Stimulated activated CD8-positive, alpha-beta memory T cell treated with anti-CD3 and anti-CD28 coated beads, Interleukin-12 subunit alpha, Interleukin-12 subunit beta, amount 100 ng/mL, for 1 hour (primary cell): ENCODE data around the gene PIP4K2A.
"Not testable (repeated sequence)": the region's sequence is repeated elsewhere in the genome, so short reads cannot be mapped to it uniquely, and the experiment has no call there.

ENCODE experiments used
- DNase-seq: peaks from one replicate; pipeline ENCODE4 v3.0.0-alpha.2; 2020; ENCODE audit warnings: low read depth

Gene PIP4K2A

DNA sequence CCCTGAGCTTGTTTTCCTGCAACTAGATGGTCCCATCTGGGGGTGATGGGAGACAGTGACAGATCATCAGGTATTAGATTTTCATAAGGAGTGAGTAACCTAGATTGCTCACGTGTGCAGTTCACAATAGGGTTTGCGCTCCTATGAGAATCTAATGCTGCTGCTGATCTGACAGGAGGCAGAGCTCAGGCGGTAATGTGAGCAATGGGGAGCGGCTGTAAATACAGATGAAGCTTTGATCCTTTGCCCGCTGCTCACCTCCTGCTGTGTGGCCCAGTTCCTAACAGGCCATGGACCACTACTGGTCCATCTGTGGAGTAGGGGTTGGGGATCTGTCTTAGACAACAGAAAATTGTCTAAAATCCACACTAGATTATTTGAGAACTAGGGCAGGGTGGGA, 22.3 kb downstream of the PIP4K2A start:
- not testable (repeated sequence) for DNase-seq

DNA sequence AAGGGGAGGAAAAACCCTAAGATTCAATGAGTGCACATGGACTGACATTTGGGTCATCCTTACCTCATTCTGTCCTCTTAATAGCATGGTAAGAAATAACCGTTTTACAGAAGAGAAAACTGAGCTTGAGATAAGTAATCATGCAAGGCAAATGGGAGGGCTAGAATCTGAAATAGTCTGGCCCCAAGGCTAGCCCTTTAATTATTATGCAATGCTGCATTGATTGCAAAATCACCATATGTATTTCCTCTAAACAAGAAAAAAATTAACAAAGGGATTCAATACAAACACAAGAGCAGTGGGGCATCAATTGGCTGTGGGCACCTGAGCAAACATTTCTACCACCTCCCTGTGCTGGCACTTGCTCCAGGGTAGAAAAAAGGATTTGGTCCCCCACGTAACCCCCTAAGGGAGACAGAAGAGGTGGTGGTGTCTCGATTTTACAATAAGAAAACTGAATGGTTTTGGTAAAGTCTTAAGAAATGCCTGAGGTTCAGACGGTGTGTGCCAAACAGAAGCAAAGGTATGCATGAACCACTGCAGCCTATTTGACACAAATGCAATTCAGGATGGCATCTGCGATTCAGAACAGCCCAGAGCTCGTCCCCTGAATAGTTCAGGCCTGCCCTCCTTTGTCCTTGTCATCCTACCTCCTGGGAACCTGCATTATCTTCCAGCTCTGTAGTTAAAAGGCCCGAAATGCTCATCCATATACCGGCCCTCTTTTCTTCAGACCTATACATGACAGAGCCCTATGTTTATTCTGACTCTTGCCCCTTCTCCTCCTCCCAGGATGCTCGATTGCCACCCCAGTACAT, 23.6 kb downstream of the PIP4K2A start:
- no peak for DNase-seq

DNA sequence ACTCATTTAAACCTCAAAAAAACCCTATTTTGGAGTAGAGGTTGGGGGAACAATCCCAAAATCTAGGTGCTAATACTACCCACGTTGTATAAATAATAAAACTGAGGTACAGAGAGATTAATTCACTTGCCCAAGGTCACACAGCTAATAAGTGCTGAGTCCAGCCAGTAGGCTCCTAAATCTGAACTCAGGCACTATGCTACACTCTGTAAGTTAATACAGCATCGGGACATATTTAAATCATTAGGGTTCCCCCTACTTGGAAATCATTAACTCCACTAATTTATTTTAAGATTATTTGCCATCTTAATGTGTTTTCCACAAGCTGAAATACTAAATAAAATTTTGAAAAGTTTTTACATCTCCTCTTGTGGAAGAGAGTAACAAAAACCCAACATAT, 24.2 kb downstream of the PIP4K2A start:
- DNase-seq = no peak

- no peak for DNase-seq
Observed at GRCh38 chr10:22686347-22686746, 28.0 kb downstream of the PIP4K2A start.

GRCh38 chr10:22685926-22686325, 28.5 kb downstream of the PIP4K2A start:
- no peak for DNase-seq

DNA sequence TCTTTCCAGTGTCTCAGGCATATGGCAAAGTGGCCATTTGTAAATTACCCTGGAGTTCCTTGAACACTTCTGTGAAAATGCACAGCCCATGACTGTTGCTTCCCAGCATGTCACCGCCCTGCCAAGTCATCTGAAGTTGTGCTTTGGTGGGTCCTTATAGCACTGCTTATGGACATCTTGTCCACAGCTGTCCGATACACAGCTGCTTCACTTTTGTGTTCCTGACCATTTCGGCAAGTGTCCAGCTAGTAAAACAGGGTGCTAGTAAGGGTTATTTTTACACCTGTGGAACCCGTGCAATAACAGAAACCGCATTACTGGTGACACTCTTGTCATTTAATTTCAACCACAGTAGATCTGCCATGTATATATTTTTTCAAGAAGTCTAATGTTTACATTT, 29.7 kb downstream of the PIP4K2A start:
- DNase-seq = no peak

DNA sequence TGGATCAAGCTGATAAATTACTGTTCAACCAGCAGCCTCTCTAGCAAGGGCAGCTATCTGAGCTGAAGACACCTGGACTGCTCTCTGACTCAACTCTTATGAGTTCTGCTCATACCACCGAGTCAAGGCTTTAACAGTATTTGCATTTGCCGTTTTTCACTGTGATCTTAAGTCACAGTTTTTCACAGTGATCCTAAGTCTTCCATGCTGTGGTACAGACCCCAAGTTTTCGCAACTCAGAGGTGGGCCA, 31.3 kb downstream of the PIP4K2A start:
- DNase-seq = no peak

- DNase-seq = peak; percentile 33
Observed at GRCh38 chr10:22682237-22683139, 31.9 kb downstream of the PIP4K2A start.

DNA sequence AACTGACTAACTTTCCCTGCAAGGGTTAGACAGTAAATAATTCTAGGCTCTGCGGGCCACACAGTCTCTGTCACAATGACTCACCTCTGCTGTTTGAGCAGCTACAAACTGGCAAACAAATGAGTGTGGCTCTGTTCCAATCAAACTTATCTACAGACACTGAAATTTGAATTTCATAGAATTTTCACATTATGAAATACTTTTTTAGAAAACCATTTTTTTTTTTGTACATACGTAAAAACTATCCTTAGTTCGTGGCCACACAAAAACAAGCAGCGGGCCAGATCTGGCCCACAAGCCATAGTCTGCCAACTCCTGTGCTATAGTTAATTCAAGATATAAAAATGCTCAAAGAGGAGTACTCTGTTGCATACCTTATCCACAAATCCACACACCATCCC, 32.6 kb downstream of the PIP4K2A start:
- DNase-seq = peak; percentile 39

- DNase-seq = no peak
Observed at GRCh38 chr10:22681301-22681700, 33.1 kb downstream of the PIP4K2A start.

DNA sequence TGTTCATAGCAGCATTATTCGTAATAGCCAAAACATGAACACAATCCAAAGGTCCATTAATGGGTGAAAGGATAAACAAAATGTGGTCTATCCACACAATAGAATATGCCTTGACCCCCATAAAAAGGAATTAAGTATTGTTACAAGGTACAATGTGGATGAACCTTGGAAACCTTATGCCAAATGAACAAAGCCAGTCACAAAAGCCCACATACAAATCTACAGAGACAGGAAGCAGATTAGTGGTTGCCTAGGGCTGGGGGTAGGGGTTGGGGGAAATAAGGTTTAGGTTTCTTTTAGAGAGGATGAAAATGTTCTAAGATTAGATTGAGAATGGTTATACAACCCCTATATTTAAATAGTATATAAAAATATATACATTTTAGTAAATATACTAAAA, 34.8 kb downstream of the PIP4K2A start:
- no peak for DNase-seq

GRCh38 chr10:22677333-22677732, 37.0 kb downstream of the PIP4K2A start:
- no peak for DNase-seq

GRCh38 chr10:22676435-22676834, 37.9 kb downstream of the PIP4K2A start:
- DNase-seq = no peak

DNA sequence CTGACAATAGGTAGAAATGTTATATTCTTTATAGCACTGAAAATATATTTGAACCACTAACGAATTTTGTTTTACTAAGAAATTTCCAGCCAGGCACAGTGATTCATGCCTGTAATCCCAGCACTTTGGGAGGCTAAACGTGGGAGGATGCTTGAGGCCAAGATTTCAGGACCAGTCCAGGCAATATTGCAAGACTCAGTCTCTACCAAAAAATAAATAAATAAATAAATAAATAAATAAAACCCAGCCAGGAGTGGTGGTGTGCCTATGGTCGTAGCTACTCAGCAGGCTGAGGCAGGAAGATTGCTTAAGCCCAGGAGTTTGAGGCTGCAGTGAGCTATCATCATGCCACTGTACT, 39.8 kb downstream of the PIP4K2A start:
- no peak for DNase-seq

GRCh38 chr10:22673785-22674572, 40.4 kb downstream of the PIP4K2A start:
- DNase-seq = no peak

- no peak for DNase-seq
Observed at GRCh38 chr10:22673091-22673392, 41.3 kb downstream of the PIP4K2A start.

DNA sequence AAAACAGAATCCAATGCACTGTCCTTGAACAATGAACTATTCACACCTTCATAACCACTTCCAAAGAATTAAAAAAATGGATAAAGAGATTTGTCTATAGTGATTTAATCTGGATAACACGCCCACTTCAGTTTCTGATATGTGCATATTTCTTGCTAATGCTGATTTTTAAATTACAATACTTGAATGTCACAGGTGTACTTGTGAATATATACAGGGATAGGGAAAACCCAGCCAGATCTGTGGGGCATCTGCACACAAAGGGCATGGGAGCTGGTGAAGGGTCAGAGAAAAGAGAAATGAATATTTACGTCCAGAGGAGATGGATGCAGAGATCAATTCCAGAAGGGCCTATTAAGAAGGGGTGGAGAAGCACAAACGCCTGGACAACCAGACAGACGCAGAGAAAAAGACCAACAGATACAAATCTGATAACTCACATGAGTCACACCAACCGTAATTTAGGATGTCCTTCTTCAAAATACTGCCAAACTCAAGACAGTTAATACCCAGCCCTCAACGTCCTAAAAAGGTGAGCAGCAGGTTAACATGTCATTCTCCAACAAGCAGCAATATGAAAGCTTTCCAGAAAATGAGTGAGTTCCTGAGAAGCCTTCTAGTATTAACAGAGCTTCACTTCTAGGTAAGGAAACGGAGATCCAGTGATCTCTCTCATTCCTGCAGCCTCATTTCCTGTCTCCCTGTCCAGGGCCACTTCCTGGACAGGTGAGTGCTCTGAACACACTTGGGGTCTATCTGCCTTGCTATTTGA, 41.9 kb downstream of the PIP4K2A start:
- DNase-seq = no peak

DNA sequence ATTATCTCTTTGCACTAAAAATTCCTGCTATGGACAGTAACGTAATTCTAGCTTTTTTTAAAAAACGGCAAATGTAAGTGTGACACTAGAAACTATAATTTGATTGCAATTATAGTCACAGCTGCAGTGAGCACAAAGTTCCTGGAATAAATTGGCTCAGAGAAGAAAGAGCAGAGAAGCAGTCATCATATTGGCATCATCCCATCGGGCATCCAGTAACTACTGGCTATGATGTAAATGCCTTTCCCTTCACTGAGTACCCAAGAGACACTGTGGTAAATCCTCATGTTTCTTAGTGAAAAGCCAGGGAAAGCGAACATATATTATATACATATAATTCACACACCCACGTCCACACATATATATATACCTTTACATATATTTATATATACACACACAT, 43.6 kb downstream of the PIP4K2A start:
- no peak for DNase-seq

DNA sequence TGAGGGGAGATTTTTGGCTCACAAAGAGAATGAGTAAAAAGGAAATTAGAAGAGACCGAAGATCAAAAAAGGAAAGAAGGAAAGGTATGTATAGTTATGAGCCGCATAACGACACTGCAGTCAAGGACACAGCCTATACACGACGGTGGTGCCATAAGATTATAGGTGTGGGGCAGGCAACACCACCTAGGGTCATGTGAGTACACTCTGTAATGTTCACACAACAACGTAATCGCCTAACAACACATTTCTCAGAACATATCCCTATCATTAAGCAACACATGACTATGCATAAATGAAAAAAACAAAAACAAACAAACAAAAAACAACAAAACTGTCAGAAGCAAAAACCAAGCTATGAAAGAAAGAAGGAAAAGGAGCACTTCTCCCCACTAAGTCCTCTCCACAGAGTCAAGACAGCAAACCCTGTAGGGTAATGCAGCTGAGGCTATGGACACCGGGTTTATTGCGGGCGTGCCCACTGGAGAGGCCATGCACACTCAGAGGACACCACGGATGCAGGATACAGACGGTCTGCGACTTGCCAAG, 45.1 kb downstream of the PIP4K2A start:
- DNase-seq = no peak

GRCh38 chr10:22667093-22667480, 47.3 kb downstream of the PIP4K2A start:
- no peak for DNase-seq

- DNase-seq = peak; percentile 38
Observed at GRCh38 chr10:22666287-22667092, 47.9 kb downstream of the PIP4K2A start.
